ENCODE results near the gene PCMT1. TPM values are rescaled to one million over a fixed set of nuclear protein-coding genes. Genes with fewer than 3 reads are reported as not detected.

The PCMT1 gene
- polyA plus RNA-seq, 3 donors = 84.8 to 315 (median 262) TPM

GRCh38 chr6:149854532-149854931 lies 105.0 kb downstream of the PCMT1 start:
- no peak overlapping the region for H3K4me3 ChIP-seq (replicated peaks in 1 of 3; ENCODE audit: low read depth in 2 of 3, low read length in 3 of 3)
- H3K27me3 ChIP-seq (ENCODE audit: control insufficient read depth in 2 of 2, insufficient read depth in 2 of 2, low read length in 2 of 2) = no peaks in the 10 kb centered on the region
- H3K27ac Mint-ChIP-seq = no peak overlapping the region
- peaks cover 21% of the 10 kb centered on the region for H3K4me1 Mint-ChIP-seq
- H3K9me3 ChIP-seq (replicated peaks in 1 of 2; ENCODE audit: control insufficient read depth in 1 of 2, insufficient read depth in 1 of 2, low read length in 2 of 2) = no peaks in the 10 kb centered on the region
- no peak overlapping the region for H3K4me3 Mint-ChIP-seq
- H3K27ac ChIP-seq (ENCODE audit: low read depth in 1 of 2, low read length in 2 of 2) = no peak overlapping the region
- WGBS (ENCODE audit: insufficient coverage) = 74% methylated on average over 6 of the region's 6 CpGs
- H3K9ac ChIP-seq (ENCODE audit: insufficient read depth, low read length, poor library complexity, severe bottlenecking) = no peak overlapping the region
- H3K36me3 ChIP-seq (replicated peaks in 1 of 2; ENCODE audit: control insufficient read depth in 1 of 2, insufficient read depth in 2 of 2, low read length in 2 of 2) = no peaks in the 10 kb centered on the region
- H3K79me2 ChIP-seq (ENCODE audit: insufficient read depth, low read length) = no peaks in the 10 kb centered on the region
- H4K20me1 ChIP-seq (ENCODE audit: insufficient read depth, low read length) = no peaks in the 10 kb centered on the region
- no peak for TF ChIP-seq CTCF (IDR thresholded peaks at IDR 0.05)
- H3K36me3 Mint-ChIP-seq = no peaks in the 10 kb centered on the region
- DNase-seq = no peak
- H3K4me1 ChIP-seq (ENCODE audit: control insufficient read depth in 1 of 2, insufficient read depth in 2 of 2, low read length in 2 of 2) = peaks cover 7 to 21% of the 10 kb centered on the region in 2 donors
- intact Hi-C loops (cut with micrococcal nuclease) = no loop called here
- no peak overlapping the region for H2AFZ ChIP-seq (ENCODE audit: insufficient read depth, low read depth, low read length, poor library complexity, severe bottlenecking)
- peaks cover 0 to 7% (median 3%) of the 10 kb centered on the region in 3 donors for H3K27me3 Mint-ChIP-seq (ENCODE audit: low read depth in 3 of 3)
- no peak overlapping the region for H3K4me2 ChIP-seq (replicated peaks; ENCODE audit: extremely low read depth, low read length, poor library complexity, severe bottlenecking)
- H3K9me3 Mint-ChIP-seq = no peaks in the 10 kb centered on the region

GRCh38 chr6:149855040-149855654 lies 105.6 kb downstream of the PCMT1 start:
- Histone ChIP-seq H3K79me2 (ENCODE audit: insufficient read depth, low read length) (no peaks in the 10 kb centered on the region), H3K4me3 (replicated peaks in 1 of 3; ENCODE audit: low read depth in 2 of 3, low read length in 3 of 3) (no peak overlapping the region), H2AFZ (ENCODE audit: insufficient read depth, low read depth, low read length, poor library complexity, severe bottlenecking) (no peak overlapping the region), H3K4me1 (ENCODE audit: control insufficient read depth in 1 of 2, insufficient read depth in 2 of 2, low read length in 2 of 2) (peaks cover 7 to 21% of the 10 kb centered on the region in 2 donors), H3K36me3 (replicated peaks in 1 of 2; ENCODE audit: control insufficient read depth in 1 of 2, insufficient read depth in 2 of 2, low read length in 2 of 2) (no peaks in the 10 kb centered on the region), H3K9me3 (replicated peaks in 1 of 2; ENCODE audit: control insufficient read depth in 1 of 2, insufficient read depth in 1 of 2, low read length in 2 of 2) (no peaks in the 10 kb centered on the region), H3K27me3 (ENCODE audit: control insufficient read depth in 2 of 2, insufficient read depth in 2 of 2, low read length in 2 of 2) (no peaks in the 10 kb centered on the region), H3K4me2 (replicated peaks; ENCODE audit: extremely low read depth, low read length, poor library complexity, severe bottlenecking) (no peak overlapping the region), H3K9ac (ENCODE audit: insufficient read depth, low read length, poor library complexity, severe bottlenecking) (no peak overlapping the region), H4K20me1 (ENCODE audit: insufficient read depth, low read length) (no peaks in the 10 kb centered on the region), H3K27ac (ENCODE audit: low read depth in 1 of 2, low read length in 2 of 2) (no peak overlapping the region)
- Mint-ChIP-seq H3K4me3 (no peak overlapping the region), H3K27ac (no peak overlapping the region), H3K36me3 (no peaks in the 10 kb centered on the region), H3K9me3 (no peaks in the 10 kb centered on the region), H3K27me3 (ENCODE audit: low read depth in 3 of 3) (peaks cover 0 to 6% (median 3%) of the 10 kb centered on the region in 3 donors), H3K4me1 (peaks cover 21% of the 10 kb centered on the region)
- DNase-seq = no peak
- intact Hi-C loops (cut with micrococcal nuclease) = no loop called here
- WGBS (ENCODE audit: insufficient coverage) = 90% methylated on average over 2 of the region's 5 CpGs
- TF ChIP-seq CTCF (IDR thresholded peaks at IDR 0.05) = no peak
